Measurements from ENCODE around the gene NPB.

NPB gene

DNA sequence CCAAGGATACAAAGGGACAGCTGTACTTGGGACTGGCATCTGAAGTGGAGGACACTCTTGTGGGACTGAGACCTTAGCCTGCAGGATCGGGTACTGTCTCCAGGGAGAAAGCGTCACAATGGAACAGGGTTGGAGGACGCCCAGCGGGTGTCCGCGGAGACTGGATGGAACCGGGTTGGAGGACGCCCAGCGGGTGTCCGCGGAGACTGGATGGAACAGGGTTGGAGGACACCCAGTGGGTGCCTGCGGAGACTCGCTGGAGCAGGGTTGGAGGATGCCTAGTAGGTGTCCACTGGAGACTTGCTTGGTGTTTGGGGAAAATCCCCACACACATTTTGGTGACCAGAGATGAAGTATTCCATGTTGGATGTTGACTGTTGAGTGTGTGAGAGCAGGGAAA, 45.2 kb downstream of the NPB start, which contains the start of gene MYADML2:
MYADML2 (minus strand) TSS at position 45 of the 400 bp plus-strand sequence. CDS start 5,492 bp downstream, outside the sequence.
- DNase-seq, result no peak

GRCh38 chr17:81948635-81949378, 46.8 kb downstream of the NPB start:
- no peak for DNase-seq

GRCh38 chr17:81950501-81950900, 48.5 kb downstream of the NPB start:
- no peak for DNase-seq

- no peak for DNase-seq
Measured at GRCh38 chr17:81951785-81952684, 50.0 kb downstream of the NPB start.

All from fibroblast of upper back skin (primary cell).